Vagina (tissue), 2 donors: ENCODE measurements around the gene DOCK4.

ENCODE experiments used
- CTCF ChIP-seq, 3 experiments: fragments of 450-650 bp in 2 of 3; fragments of 200-600 bp in 1 of 3; sonication (generic) in 1 of 3; IDR thresholded peaks; one replicate each; pipeline ENCODE4 v1.5.1; 2017 to 2019; ENCODE audit warnings: antibody characterized with exemption in 3 of 3, mild to moderate bottlenecking in 2 of 3, moderate library complexity in 2 of 3
- POLR2A ChIP-seq, 2 donors: fragments of 450-650 bp; IDR thresholded peaks; one replicate each; pipeline ENCODE4 v1.6.1; 2017; ENCODE audit warnings: antibody characterized with exemption in 2 of 2, mild to moderate bottlenecking in 2 of 2, moderate library complexity in 2 of 2
- POLR2AphosphoS5 ChIP-seq, 2 donors: sonication (generic); formaldehyde crosslinking; IDR thresholded peaks; one replicate each; pipeline ENCODE4 v1.9.0; 2017; ENCODE audit warnings: antibody characterized with exemption in 2 of 2, mild to moderate bottlenecking in 2 of 2, low read depth in 1 of 2; ENCODE audit not compliant: insufficient read depth in 1 of 2

DNA sequence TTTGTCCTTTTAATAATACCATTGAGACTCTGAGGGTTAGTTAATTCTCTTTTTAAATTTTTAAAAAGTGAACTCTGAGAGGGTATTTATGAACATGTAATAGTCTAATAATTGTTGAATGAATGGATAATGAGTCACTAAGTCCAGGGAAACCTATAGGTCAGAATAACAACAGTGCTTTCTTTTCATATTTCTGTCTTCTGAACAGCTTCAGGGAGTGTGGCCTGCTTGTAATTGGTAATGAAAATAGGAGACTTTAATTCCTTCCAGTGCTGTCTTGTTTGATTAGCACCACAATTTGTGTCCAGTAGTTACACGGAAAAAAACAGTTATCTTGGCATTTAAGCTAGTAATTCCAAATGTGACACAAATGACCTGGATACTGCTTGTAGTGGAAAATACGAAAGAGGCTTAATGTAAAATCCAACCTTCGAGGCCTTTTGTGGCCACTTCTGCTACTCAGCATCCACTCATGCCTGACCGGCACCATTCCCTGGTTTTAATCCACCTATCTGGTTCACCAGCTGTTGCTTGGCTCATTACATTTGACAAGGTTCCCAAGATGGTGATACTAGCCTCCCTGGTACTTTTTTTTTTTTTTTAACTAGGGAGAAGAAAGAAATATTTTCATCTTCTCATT lies 494.7 kb downstream of the DOCK4 start:
- TF ChIP-seq CTCF (IDR thresholded peaks at IDR 0.05) (no peak), POLR2A (IDR thresholded peaks at IDR 0.05) (no peak), POLR2AphosphoS5 (IDR thresholded peaks at IDR 0.05; ENCODE audit: insufficient read depth in 1 of 2, low read depth in 1 of 2) (no peak)
